GM18511 (cell line): Measurements from ENCODE around the gene LIPK.

Experiments
- ATAC-seq: cut with Tn5 transposase; IDR thresholded peaks from one replicate; pipeline ENCODE4 v1.9.1; 2021; ENCODE audit warnings: mild to moderate bottlenecking, moderate library complexity; ENCODE audit not compliant: unreplicated experiment

Gene LIPK

GRCh38 chr10:88783724-88784123 is 77.7 kb downstream of the LIPK start:
- ATAC-seq, result no peak

- no peak for ATAC-seq
Measured at GRCh38 chr10:88786032-88786770, 80.2 kb downstream of the LIPK start.

- no peak for ATAC-seq
Measured at GRCh38 chr10:88787463-88787862, 81.4 kb downstream of the LIPK start.

GRCh38 chr10:88788924-88789323 is 82.9 kb downstream of the LIPK start:
- ATAC-seq, result no peak

GRCh38 chr10:88791924-88792323 is 85.9 kb downstream of the LIPK start:
- no peak for ATAC-seq

GRCh38 chr10:88792661-88793060 is 86.6 kb downstream of the LIPK start:
- ATAC-seq, result no peak

GRCh38 chr10:88793712-88794299 is 87.8 kb downstream of the LIPK start:
- ATAC-seq, result no peak

GRCh38 chr10:88794731-88795130 is 88.7 kb downstream of the LIPK start:
- ATAC-seq, result no peak

- no peak for ATAC-seq
Measured at GRCh38 chr10:88800152-88801125, 94.4 kb downstream of the LIPK start.
